ENCODE results near the gene TMEM150A. TPM values are rescaled to one million over a fixed set of nuclear protein-coding genes. Genes with fewer than 3 reads are reported as not detected.

TMEM150A gene
- total RNA-seq, 1 donor = 20.6 TPM

GRCh38 chr2:85596486-85597143, 5.9 kb downstream of the TMEM150A start:
- Histone ChIP-seq H3K36me3 (ENCODE audit: insufficient read depth, low read length) (peaks cover 29% of the 10 kb centered on the region), H3K4me2 (ENCODE audit: insufficient read depth, low read length) (peak overlapping the region; percentile 95), H3K4me3 (ENCODE audit: insufficient read depth, low read length) (peak overlapping the region; percentile 82), H3K79me2 (ENCODE audit: insufficient read depth, low read length) (peaks cover 55% of the 10 kb centered on the region), H3K4me1 (ENCODE audit: insufficient read depth, low read length) (peaks cover 29% of the 10 kb centered on the region), H2AFZ (ENCODE audit: low read length) (no peak overlapping the region), H4K20me1 (ENCODE audit: insufficient read depth, low read length) (peaks cover 14% of the 10 kb centered on the region), H3K9me3 (ENCODE audit: low read depth, low read length) (no peaks in the 10 kb centered on the region), H3K27ac (ENCODE audit: low read depth, low read length) (peak overlapping the region; percentile 78), H3K27me3 (ENCODE audit: insufficient read depth, low read length) (no peaks in the 10 kb centered on the region)
- TF ChIP-seq CTCF (IDR thresholded peaks at IDR 0.05; ENCODE audit: extremely low read depth, low read depth, low read length) = no peak
- peak; percentile 84 for DNase-seq (ENCODE audit: insufficient read length, low spot score, missing footprints)

GRCh38 chr2:85596026-85596333, 6.5 kb downstream of the TMEM150A start:
- Histone ChIP-seq H3K27ac (ENCODE audit: low read depth, low read length) (peak overlapping the region; percentile 78), H3K9me3 (ENCODE audit: low read depth, low read length) (no peaks in the 10 kb centered on the region), H2AFZ (ENCODE audit: low read length) (peak overlapping the region; percentile 79), H3K36me3 (ENCODE audit: insufficient read depth, low read length) (peaks cover 29% of the 10 kb centered on the region), H3K79me2 (ENCODE audit: insufficient read depth, low read length) (peaks cover 53% of the 10 kb centered on the region), H3K4me1 (ENCODE audit: insufficient read depth, low read length) (peaks cover 29% of the 10 kb centered on the region), H3K4me3 (ENCODE audit: insufficient read depth, low read length) (peak overlapping the region; percentile 82), H3K27me3 (ENCODE audit: insufficient read depth, low read length) (no peaks in the 10 kb centered on the region), H4K20me1 (ENCODE audit: insufficient read depth, low read length) (peaks cover 12% of the 10 kb centered on the region), H3K4me2 (ENCODE audit: insufficient read depth, low read length) (peak overlapping the region; percentile 95)
- peak; percentile 95 for DNase-seq (ENCODE audit: insufficient read length, low spot score, missing footprints)
- no peak for TF ChIP-seq CTCF (IDR thresholded peaks at IDR 0.05; ENCODE audit: extremely low read depth, low read depth, low read length)

GRCh38 chr2:85595301-85596025, 7.0 kb downstream of the TMEM150A start, which contains the start of gene RNF181:
Gene RNF181, plus strand, starts transcription at chr2:85595745. Its CDS starts 19 bp downstream, at chr2:85595764.
- TF ChIP-seq CTCF (IDR thresholded peaks at IDR 0.05; ENCODE audit: extremely low read depth, low read depth, low read length) = no peak
- peak within 1 kb of the TSS; percentile 79 for H2AFZ ChIP-seq (ENCODE audit: low read length)
- peak within 1 kb of the TSS; percentile 78 for H3K27ac ChIP-seq (ENCODE audit: low read depth, low read length)
- H3K27me3 ChIP-seq (ENCODE audit: insufficient read depth, low read length) = no peaks in the 10 kb centered on the region
- H4K20me1 ChIP-seq (ENCODE audit: insufficient read depth, low read length) = peaks cover 12% of the 10 kb centered on the region
- H3K4me3 ChIP-seq (ENCODE audit: insufficient read depth, low read length) = peak within 1 kb of the TSS; percentile 82
- no peaks in the 10 kb centered on the region for H3K9me3 ChIP-seq (ENCODE audit: low read depth, low read length)
- H3K36me3 ChIP-seq (ENCODE audit: insufficient read depth, low read length) = peaks cover 29% of the 10 kb centered on the region
- peak within 1 kb of the TSS; percentile 95 for H3K4me2 ChIP-seq (ENCODE audit: insufficient read depth, low read length)
- H3K79me2 ChIP-seq (ENCODE audit: insufficient read depth, low read length) = peaks cover 53% of the 10 kb centered on the region
- peaks cover 34% of the 10 kb centered on the region for H3K4me1 ChIP-seq (ENCODE audit: insufficient read depth, low read length)
- peak; percentile 99 for DNase-seq (ENCODE audit: insufficient read length, low spot score, missing footprints)

- Histone ChIP-seq H3K27ac (ENCODE audit: low read depth, low read length) (peak overlapping the region; percentile 78), H2AFZ (ENCODE audit: low read length) (peak overlapping the region; percentile 79), H3K4me3 (ENCODE audit: insufficient read depth, low read length) (peak overlapping the region; percentile 82), H3K4me1 (ENCODE audit: insufficient read depth, low read length) (peaks cover 40% of the 10 kb centered on the region), H4K20me1 (ENCODE audit: insufficient read depth, low read length) (peaks cover 16% of the 10 kb centered on the region), H3K79me2 (ENCODE audit: insufficient read depth, low read length) (peaks cover 53% of the 10 kb centered on the region), H3K27me3 (ENCODE audit: insufficient read depth, low read length) (no peaks in the 10 kb centered on the region), H3K9me3 (ENCODE audit: low read depth, low read length) (no peaks in the 10 kb centered on the region), H3K36me3 (ENCODE audit: insufficient read depth, low read length) (peaks cover 29% of the 10 kb centered on the region), H3K4me2 (ENCODE audit: insufficient read depth, low read length) (peak overlapping the region; percentile 95)
- TF ChIP-seq CTCF (IDR thresholded peaks at IDR 0.05; ENCODE audit: extremely low read depth, low read depth, low read length) = no peak
- DNase-seq (ENCODE audit: insufficient read length, low spot score, missing footprints) = no peak
These were observed 7.7 kb downstream of the TMEM150A start for GRCh38 chr2:85594715-85595300.

Data from osteoblast (primary cell).